ENCODE measurements around the gene RAB12. TPM values are rescaled to one million over a fixed set of nuclear protein-coding genes. Genes with fewer than 3 reads are reported as not detected.

Gene RAB12
- total RNA-seq, 1 experiment from 2014 or later, result 51.3 TPM

DNA sequence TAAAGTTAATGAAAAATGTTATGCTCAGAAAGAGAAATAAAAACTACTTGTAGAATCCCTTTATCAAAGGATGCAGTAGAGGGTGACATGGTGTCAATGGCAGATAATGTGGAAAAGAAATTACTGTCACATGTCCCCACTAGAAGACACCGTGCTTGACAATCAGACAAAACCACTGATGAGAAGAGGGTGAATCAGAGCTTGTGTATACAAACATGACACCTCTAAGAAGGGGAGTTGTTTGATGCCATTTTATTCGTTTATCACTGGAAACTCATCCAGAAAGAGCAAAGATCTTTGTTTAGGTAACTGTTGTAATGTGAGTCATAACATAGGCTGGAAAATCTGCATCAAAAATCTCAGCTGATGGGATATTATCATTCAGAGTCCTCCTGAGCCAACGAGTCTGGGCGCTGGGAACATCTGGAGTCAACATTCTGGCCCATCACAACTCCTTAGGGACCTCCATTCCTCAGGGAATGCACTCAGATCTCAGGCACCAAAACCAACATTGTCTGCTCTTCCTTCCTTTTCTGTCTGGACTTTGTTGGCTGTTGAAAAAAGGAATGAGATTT is 49.5 kb upstream of the RAB12 start:
- no peaks in the 10 kb centered on the region for H3K27me3 ChIP-seq (ENCODE audit: insufficient read depth, low read length)
- no peak overlapping the region for H2BK5ac ChIP-seq (ENCODE audit: insufficient read length, low read length)
- H3K23me2 ChIP-seq (ENCODE audit: insufficient read length, low read depth, low read length, poor library complexity, severe bottlenecking), result no peaks in the 10 kb centered on the region
- no peak for TF ChIP-seq CTCF (conservative IDR thresholded peaks at IDR 0.05)
- H4K5ac ChIP-seq (ENCODE audit: insufficient read length, low read depth, low read length), result no peak overlapping the region
- no peak overlapping the region for H3T11ph ChIP-seq (ENCODE audit: low read length)
- H4K91ac ChIP-seq (ENCODE audit: insufficient read length, low read depth, low read length), result no peak overlapping the region
- no peak overlapping the region for H3K18ac ChIP-seq (ENCODE audit: insufficient read length, low read depth, low read length)
- H2AK5ac ChIP-seq (ENCODE audit: insufficient read length, low read length), result no peak overlapping the region
- no peaks in the 10 kb centered on the region; the same call in 1 of the 2 replicates for H3K27me3 Mint-ChIP-seq (ENCODE audit: low read depth)
- no peak overlapping the region for H3K27ac Mint-ChIP-seq
- H2BK20ac ChIP-seq (ENCODE audit: low read depth, low read length, poor library complexity, severe bottlenecking), result no peak overlapping the region
- no peak overlapping the region for H3K4ac ChIP-seq (ENCODE audit: low read depth, low read length)
- no peak overlapping the region for H2BK12ac ChIP-seq (ENCODE audit: insufficient read length, low read depth, low read length)
- peaks cover 9 to 12% of the 10 kb centered on the region in 2 experiments for H3K4me1 Mint-ChIP-seq
- no peak overlapping the region for H2BK15ac ChIP-seq (ENCODE audit: low read depth, low read length)
- H3K79me1 ChIP-seq (ENCODE audit: insufficient read depth, low read depth, low read length, poor library complexity, severe bottlenecking), result no peaks in the 10 kb centered on the region
- no peak overlapping the region for H3K4me2 ChIP-seq (ENCODE audit: insufficient read depth, insufficient read length, low read length)
- no peak overlapping the region for H3K9ac ChIP-seq (ENCODE audit: extremely low read depth, insufficient read length, low read length)
- H4K8ac ChIP-seq (replicated peaks; ENCODE audit: insufficient read length, low read depth, low read length), result no peak overlapping the region
- H3K23ac ChIP-seq (ENCODE audit: insufficient read length, low read depth, low read length), result no peak overlapping the region
- no peaks in the 10 kb centered on the region; a peak in 1 of 5 replicates for H3K9me3 Mint-ChIP-seq
- no CpG with 5 or more reads among the region's 4 CpGs for WGBS (ENCODE audit: extremely low coverage, insufficient read length, low lambda C conversion rate)
- H3K56ac ChIP-seq (ENCODE audit: insufficient read length, low read depth, low read length), result no peak overlapping the region
- no peak overlapping the region for H3K4me3 Mint-ChIP-seq
- H3K4me1 ChIP-seq (ENCODE audit: insufficient read depth, low read length), result no peaks in the 10 kb centered on the region; the same call in 1 of the 2 replicates
- no peak overlapping the region for H3K27ac ChIP-seq (ENCODE audit: insufficient read length, low read depth, low read length)
- H3K36me3 Mint-ChIP-seq (ENCODE audit: insufficient read depth in 1 of 3, low read depth in 3 of 3), result no peaks in the 10 kb centered on the region; a peak in 1 of 7 replicates
- no peak overlapping the region for H2AFZ ChIP-seq (ENCODE audit: low read length)
- no peak overlapping the region for H3K14ac ChIP-seq (ENCODE audit: insufficient read depth, low read length)
- H2BK120ac ChIP-seq (ENCODE audit: low read depth, low read length, poor library complexity, severe bottlenecking), result no peak overlapping the region
- no peak for DNase-seq
- no peaks in the 10 kb centered on the region for H4K20me1 ChIP-seq (ENCODE audit: control insufficient read depth, insufficient read depth, insufficient read length)
- H3K79me2 ChIP-seq (ENCODE audit: insufficient read depth, low read length), result no peaks in the 10 kb centered on the region
- H3K9me3 ChIP-seq (ENCODE audit: control insufficient read depth, low read depth, low read length), result no peaks in the 10 kb centered on the region
